ENCODE data around the gene NSD2.
"Not testable (repeated sequence)": the region's sequence is repeated elsewhere in the genome, so short reads cannot be mapped to it uniquely, and the experiment has no call there.

GRCh38 chr4:2021358-2022018, 150.3 kb downstream of the NSD2 start:
- TF ChIP-seq CTCF (IDR thresholded peaks at IDR 0.05; ENCODE audit: low read depth, low read length); EZH2phosphoT487 (IDR thresholded peaks at IDR 0.05; ENCODE audit: low read depth): not testable (repeated sequence)
